A549 (cell line): ENCODE data around the gene ZNF273.

Experiments
- CTCF ChIP-seq: fragments of >200 bp; sonication (Bioruptor Twin); formaldehyde crosslinking; IDR thresholded peaks from 3 replicates; pipeline ENCODE4 v1.5.1; 2016
- E2F6 ChIP-seq: IDR thresholded peaks from 2 replicates; pipeline ENCODE4 v1.6.1; 2012; ENCODE audit warnings: low read depth, borderline replicate concordance

GRCh38 chr7:64880322-64881297, 22.5 kb upstream of the ZNF273 start:
- no peak for TF ChIP-seq CTCF
- TF ChIP-seq E2F6: no peak
